Lung (tissue), 12 donors: ENCODE measurements around the gene RGP1. TPM values are rescaled to one million over a fixed set of nuclear protein-coding genes. Genes with fewer than 3 reads are reported as not detected.

Experiments
- ATAC-seq: fragments of 200-7000 bp; cut with Tn5 transposase; one replicate; pipeline ENCODE4 v1.9.1; 2020; ENCODE audit warnings: moderate number of reproducible peaks; ENCODE audit not compliant: insufficient read depth, low FRiP score
- DNase-seq, 3 donors: peaks; one replicate each; pipeline ENCODE4 v3.0.0-alpha.2; 2013 to 2017
- H3K27ac ChIP-seq, 2 donors: one replicate each; pipeline ENCODE4 v1.5.1; 2013; ENCODE audit warnings: mild to moderate bottlenecking in 2 of 2, moderate library complexity in 2 of 2, control low read depth in 1 of 2, inconsistent platforms in 1 of 2, low read depth in 1 of 2, low read length in 1 of 2
- H3K27me3 ChIP-seq, 3 donors: one replicate each; pipeline ENCODE4 v1.5.1; 2013; ENCODE audit warnings: low read length in 2 of 3; ENCODE audit not compliant: control insufficient read depth in 3 of 3, insufficient read depth in 3 of 3
- H3K36me3 ChIP-seq, 4 donors: one replicate each; pipeline ENCODE4 v1.5.1; 2013; ENCODE audit warnings: low read length in 4 of 4, mild to moderate bottlenecking in 1 of 4, moderate library complexity in 1 of 4; ENCODE audit not compliant: control insufficient read depth in 4 of 4, insufficient read depth in 4 of 4
- H3K4me1 ChIP-seq, 5 donors: one replicate each; pipeline ENCODE4 v1.5.1; 2013; ENCODE audit warnings: low read length in 5 of 5, mild to moderate bottlenecking in 2 of 5, moderate library complexity in 1 of 5; ENCODE audit not compliant: control insufficient read depth in 5 of 5, insufficient read depth in 5 of 5
- H3K4me3 ChIP-seq: one replicate; pipeline ENCODE4 v1.5.1; 2013; ENCODE audit warnings: mild to moderate bottlenecking, control low read depth, moderate library complexity
- H3K9ac ChIP-seq, 2 donors: one replicate each; pipeline ENCODE4 v1.5.1; 2013; ENCODE audit warnings: low read length in 2 of 2, control low read depth in 1 of 2; ENCODE audit not compliant: insufficient read depth in 1 of 2
- H3K9me3 ChIP-seq, 4 donors: one replicate each; pipeline ENCODE4 v1.5.1; 2013; ENCODE audit warnings: low read length in 3 of 4, mild to moderate bottlenecking in 1 of 4, moderate library complexity in 1 of 4; ENCODE audit not compliant: control insufficient read depth in 4 of 4, insufficient read depth in 3 of 4
- WGBS, 2 donors: extraction: QIAGEN DNeasy Blood & Tissue Kit; methylation state at CpG; one replicate each; pipeline ENCODE4 v1.1.7; 2013; 5-methylcytosine and 5-hydroxymethylcytosine counted together
- polyA plus RNA-seq, 2 donors: library from polyadenylated mRNA; stranded (reverse); fragments of 200-250 nt; gene quantifications; one replicate each; pipeline ENCODE4 v1.2.1, GENCODE V29; 2013
- total RNA-seq, 2 donors: library from RNA; depleted of rRNA in 1 of 2; stranded (reverse); fragments of >200 nt in 1 of 2; gene quantifications; one replicate each; pipeline ENCODE4 v1.2.1, GENCODE V29; 2014 to 2021
- TF ChIP-seq, protein P1 (sequence below): IDR thresholded peaks from 2 replicates; pipeline ENCODE4 v1.5.1; 2012; ENCODE audit warnings: mild to moderate bottlenecking; ENCODE audit errors: control extremely low read depth, extremely low read depth
- donor health status: control.
- donor health status: control.
- donor health status: Bipolar disorder and iron deficiency.
- donor health status: healthy.
- donor health status: DM: yes; HTN: yes; CAD: no.

Gene RGP1
- total and polyA plus RNA-seq, 4 donors = 11.7 to 33.2 (median 12.9) TPM

DNA sequence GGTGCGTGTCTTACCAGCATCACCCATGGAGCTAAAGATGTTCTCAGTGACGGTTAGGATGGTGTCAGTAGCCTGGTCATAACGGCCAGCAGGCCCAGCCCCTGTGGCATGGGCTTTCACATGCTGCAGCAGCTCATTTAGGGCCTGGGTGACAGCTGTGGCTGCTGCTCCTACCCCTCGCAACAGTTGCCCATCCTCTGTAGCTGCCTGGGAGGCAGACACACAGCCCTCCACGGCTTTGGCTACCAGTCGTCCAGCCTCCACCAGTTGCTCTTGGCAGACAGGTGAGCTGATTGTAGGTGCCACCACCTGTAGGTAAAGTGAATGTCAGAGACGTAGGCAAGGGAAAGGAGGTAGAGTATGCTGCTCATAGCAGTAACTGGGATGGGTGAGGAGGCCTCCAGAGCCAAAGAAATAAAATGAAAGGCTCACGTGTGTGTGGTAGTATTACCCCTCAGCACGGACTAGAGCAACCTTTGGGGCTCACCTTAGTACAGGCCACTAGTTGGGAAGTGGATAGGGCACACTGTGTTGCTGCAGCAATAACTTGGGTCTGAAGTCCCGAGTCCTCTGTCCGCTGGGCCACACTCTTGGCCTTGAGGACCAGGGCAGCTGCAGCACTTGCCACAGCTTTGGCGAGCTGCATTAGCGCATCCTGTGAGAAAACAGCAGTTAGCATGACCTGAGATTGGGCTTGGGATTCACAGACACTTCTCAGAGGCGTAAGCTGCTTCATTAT is 31.8 kb upstream of the RGP1 start:
- WGBS, 2 donors = 95% methylated on average over 14 of the region's 14 CpGs
- DNase-seq = no peak

DNA sequence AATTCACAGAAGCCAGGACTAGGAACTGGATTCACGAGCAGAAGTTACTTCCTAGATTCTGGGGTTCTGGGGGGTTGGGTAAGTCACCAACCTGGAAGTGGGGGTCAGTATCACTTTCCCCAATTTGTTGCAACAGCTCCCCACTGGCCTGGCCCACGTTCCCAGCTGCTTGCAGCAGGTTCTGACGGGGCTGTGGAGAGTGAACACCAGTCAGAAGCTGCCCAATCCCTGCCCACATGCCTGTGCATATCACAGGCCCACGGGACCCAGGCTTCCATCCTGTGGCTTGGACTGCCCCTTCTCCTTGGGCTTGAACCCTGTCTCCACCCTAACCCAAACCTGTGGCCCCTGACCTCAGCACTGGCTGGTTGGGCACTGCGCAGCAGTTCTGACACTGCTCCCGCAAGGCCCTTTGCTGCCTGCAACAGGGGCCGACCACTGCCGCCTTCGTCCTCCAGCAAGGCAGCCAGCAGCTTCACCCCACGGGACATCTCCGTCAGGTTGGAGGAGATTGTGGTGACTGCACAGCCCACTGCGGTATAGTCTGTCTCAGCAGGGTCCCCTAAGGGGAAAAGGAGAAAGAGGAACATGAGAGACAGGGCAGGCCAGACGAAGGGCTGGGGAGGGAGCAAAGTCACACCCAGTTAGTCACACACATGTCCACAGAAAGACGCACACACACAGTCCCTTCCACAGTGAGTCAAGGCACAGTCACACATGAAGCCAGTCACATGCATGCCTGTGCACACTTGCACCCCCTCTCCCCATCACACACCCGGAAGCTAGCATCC is 30.2 kb upstream of the RGP1 start:
- Histone ChIP-seq H3K4me1 (no peaks in the 10 kb centered on the region), H3K27me3 (no peaks in the 10 kb centered on the region), H3K4me3 (no peak overlapping the region), H3K27ac (no peak overlapping the region), H3K9ac (no peak overlapping the region), H3K9me3 (no peaks in the 10 kb centered on the region), H3K36me3 (peaks cover 68 to 94% (median 87%) of the 10 kb centered on the region in 4 donors)
- WGBS, 2 donors = 78 to 87% methylated on average over 15 of the region's 15 CpGs
- DNase-seq = no peak
- TF ChIP-seq, protein P1, sequence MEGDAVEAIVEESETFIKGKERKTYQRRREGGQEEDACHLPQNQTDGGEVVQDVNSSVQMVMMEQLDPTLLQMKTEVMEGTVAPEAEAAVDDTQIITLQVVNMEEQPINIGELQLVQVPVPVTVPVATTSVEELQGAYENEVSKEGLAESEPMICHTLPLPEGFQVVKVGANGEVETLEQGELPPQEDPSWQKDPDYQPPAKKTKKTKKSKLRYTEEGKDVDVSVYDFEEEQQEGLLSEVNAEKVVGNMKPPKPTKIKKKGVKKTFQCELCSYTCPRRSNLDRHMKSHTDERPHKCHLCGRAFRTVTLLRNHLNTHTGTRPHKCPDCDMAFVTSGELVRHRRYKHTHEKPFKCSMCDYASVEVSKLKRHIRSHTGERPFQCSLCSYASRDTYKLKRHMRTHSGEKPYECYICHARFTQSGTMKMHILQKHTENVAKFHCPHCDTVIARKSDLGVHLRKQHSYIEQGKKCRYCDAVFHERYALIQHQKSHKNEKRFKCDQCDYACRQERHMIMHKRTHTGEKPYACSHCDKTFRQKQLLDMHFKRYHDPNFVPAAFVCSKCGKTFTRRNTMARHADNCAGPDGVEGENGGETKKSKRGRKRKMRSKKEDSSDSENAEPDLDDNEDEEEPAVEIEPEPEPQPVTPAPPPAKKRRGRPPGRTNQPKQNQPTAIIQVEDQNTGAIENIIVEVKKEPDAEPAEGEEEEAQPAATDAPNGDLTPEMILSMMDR = no peak
- no peak for ATAC-seq

More for the DNA sequence above, 31.8 kb upstream of the RGP1 start:
- TF ChIP-seq, protein P1 = no peak
- Histone ChIP-seq H3K27ac (no peak overlapping the region), H3K9me3 (no peaks in the 10 kb centered on the region), H3K36me3 (peaks cover 68 to 92% (median 81%) of the 10 kb centered on the region in 4 donors), H3K4me3 (no peak overlapping the region), H3K4me1 (no peaks in the 10 kb centered on the region), H3K27me3 (no peaks in the 10 kb centered on the region), H3K9ac (no peak overlapping the region)
- no peak for ATAC-seq

DNA sequence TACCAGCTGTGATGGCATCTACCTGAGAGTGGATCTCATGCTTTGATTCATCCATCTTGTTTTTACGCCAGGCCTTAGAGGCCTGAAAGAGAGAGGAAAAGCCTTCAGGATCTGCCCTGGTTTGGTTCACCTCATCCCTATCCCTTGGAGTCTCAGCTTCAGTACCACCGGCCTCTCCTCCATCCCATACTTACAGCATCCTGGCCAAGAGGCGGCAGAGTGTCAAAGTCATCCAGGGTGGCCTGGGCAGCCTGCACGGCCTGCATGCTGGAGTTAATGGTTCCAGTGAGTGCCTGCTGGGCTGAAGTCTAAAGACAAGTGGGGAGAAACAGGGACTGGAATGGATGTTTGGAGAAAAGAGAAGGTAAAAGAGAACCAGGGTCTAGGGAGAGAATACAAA is 29.5 kb upstream of the RGP1 start:
- H3K27me3 ChIP-seq = no peaks in the 10 kb centered on the region
- ATAC-seq (no peak), DNase-seq (no peak)
- no peak overlapping the region for H3K4me3 ChIP-seq
- H3K4me1 ChIP-seq = no peaks in the 10 kb centered on the region
- no peak overlapping the region for H3K9ac ChIP-seq
- H3K9me3 ChIP-seq = no peaks in the 10 kb centered on the region
- 96 to 97% methylated on average over 4 of the region's 4 CpGs for WGBS, 2 donors
- no peak overlapping the region for H3K27ac ChIP-seq
- TF ChIP-seq, protein P1 = no peak
- peaks cover 73 to 94% (median 87%) of the 10 kb centered on the region in 4 donors for H3K36me3 ChIP-seq
